Body of pancreas (tissue), 4 donors: ENCODE results near the gene C11orf16. TPM values are rescaled to one million over a fixed set of nuclear protein-coding genes. Genes with fewer than 3 reads are reported as not detected.

Experiments
- ATAC-seq: fragments of 150-250 bp; one replicate; pipeline ENCODE4 v1.9.1; 2016
- DNase-seq, 4 donors: peaks; one replicate each; pipeline ENCODE4 v3.0.0-alpha.2; 2019
- H3K27ac ChIP-seq, 4 donors: fragments of 200-600 bp; sonication (generic); 1 replicate in 3 of 4; 2 replicates in 1 of 4; pipeline versions ENCODE4 v1.5.1 to v1.6.1; 2016 to 2019; ENCODE audit warnings: mild to moderate bottlenecking in 1 of 4, mixed read lengths in 1 of 4, moderate library complexity in 1 of 4
- H3K27me3 ChIP-seq, 2 donors: fragments of 200-600 bp; sonication (generic); one replicate each; pipeline ENCODE4 v1.6.0; 2016; ENCODE audit warnings: mild to moderate bottlenecking in 1 of 2
- H3K36me3 ChIP-seq, 2 donors: fragments of 200-600 bp; sonication (generic); replicated peaks in 1 of 2; 2 replicates each; pipeline ENCODE4 v1.5.1; 2016; ENCODE audit warnings: low read depth in 2 of 2; ENCODE audit not compliant: insufficient read depth in 1 of 2
- H3K4me1 ChIP-seq: fragments of 200-600 bp; sonication (generic); one replicate; pipeline ENCODE4 v1.6.0; 2016
- H3K4me3 ChIP-seq, 2 donors: fragments of 200-600 bp; sonication (generic); 1 replicate in 1 of 2; 2 replicates in 1 of 2; pipeline ENCODE4 v1.5.1; 2016 to 2019
- H3K9me3 ChIP-seq, 3 donors: fragments of 200-600 bp; sonication (generic); 1 replicate in 2 of 3; 2 replicates in 1 of 3; pipeline ENCODE4 v1.5.1; 2016
- CTCF ChIP-seq, 7 experiments: fragments of 450-650 bp in 4 of 7; fragments of 200-600 bp in 3 of 7; sonication (generic) in 3 of 7; IDR thresholded peaks; one replicate each; pipeline ENCODE4 v1.5.1; 2016 to 2019; ENCODE audit warnings: antibody characterized with exemption in 7 of 7
- POLR2A ChIP-seq, 3 donors: fragments of 450-650 bp; IDR thresholded peaks; one replicate each; pipeline ENCODE4 v1.6.1; 2016; ENCODE audit warnings: antibody characterized with exemption in 3 of 3, mild to moderate bottlenecking in 2 of 3
- WGBS, 2 donors: methylation state at CpG; one replicate each; pipeline ENCODE4 v1.1.5; 2017; 5-methylcytosine and 5-hydroxymethylcytosine counted together
- intact Hi-C: fragments of 100-400 bp; cut with DNase I; formaldehyde crosslinking; loops from one replicate; pipeline ENCODE4 v1.15.1; 2023
- total RNA-seq, 2 donors: library from RNA; depleted of rRNA; stranded (reverse); fragments of >200 nt; gene quantifications; one replicate each; pipeline ENCODE4 v1.1.0, GENCODE V29; 2016

C11orf16 gene
- total RNA-seq, 2 donors from 2014 or later = not detected

GRCh38 chr11:8911029-8911823 lies 21.5 kb downstream of the C11orf16 start, which contains the start of gene AKIP1:
Gene AKIP1, plus strand, starts transcription at chr11:8911189. Its CDS starts 261 bp downstream, at chr11:8911450.
- peaks cover 33% of the 10 kb centered on the region for H3K4me1 ChIP-seq
- peak within 1 kb of the TSS; percentile 51 to 89 (median 70) for H3K27ac ChIP-seq
- DNase-seq (peak; percentile 91 to 95 (median 94)), ATAC-seq (peak; percentile 94)
- H3K27me3 ChIP-seq = no peaks in the 10 kb centered on the region
- TF ChIP-seq POLR2A (IDR thresholded peaks at IDR 0.05) (peak in 2 of 3 donors; percentile 61 to 68), CTCF (IDR thresholded peaks at IDR 0.05) (no peak)
- no peaks in the 10 kb centered on the region for H3K9me3 ChIP-seq
- intact Hi-C loops = no loop called here
- H3K36me3 ChIP-seq = peaks cover 0 to 1% of the 10 kb centered on the region in 2 donors
- 0 to 1% methylated on average over 5 to 64 of the region's 68 CpGs for WGBS, 2 donors
- H3K4me3 ChIP-seq = peak within 1 kb of the TSS; percentile 46 to 69

- intact Hi-C loops = no loop called here
- peak overlapping the region in 1 of 4 donors; percentile 51 for H3K27ac ChIP-seq
- peak overlapping the region; percentile 46 to 69 for H3K4me3 ChIP-seq
- no peak for TF ChIP-seq CTCF (IDR thresholded peaks at IDR 0.05)
- no peak for TF ChIP-seq POLR2A (IDR thresholded peaks at IDR 0.05)
- 0 to 2% methylated on average over 1 to 19 of the region's 19 CpGs for WGBS, 2 donors
- DNase-seq (no peak), ATAC-seq (peak; percentile 18)
- H3K4me1 ChIP-seq = peaks cover 33% of the 10 kb centered on the region
- H3K9me3 ChIP-seq = no peaks in the 10 kb centered on the region
- H3K27me3 ChIP-seq = no peaks in the 10 kb centered on the region
- H3K36me3 ChIP-seq = peaks cover 0 to 1% of the 10 kb centered on the region in 2 donors
These were observed 22.1 kb downstream of the C11orf16 start for GRCh38 chr11:8910649-8911026.

GRCh38 chr11:8908099-8908498 lies 24.6 kb downstream of the C11orf16 start:
- Histone ChIP-seq H3K4me1 (peaks cover 19% of the 10 kb centered on the region), H3K27me3 (no peaks in the 10 kb centered on the region), H3K27ac (no peak overlapping the region), H3K4me3 (no peak overlapping the region), H3K9me3 (no peaks in the 10 kb centered on the region), H3K36me3 (no peaks in the 10 kb centered on the region)
- TF ChIP-seq POLR2A (IDR thresholded peaks at IDR 0.05) = no peak
- no peak for TF ChIP-seq CTCF (IDR thresholded peaks at IDR 0.05)
- intact Hi-C loops = no loop called here
- no peak for ATAC-seq
- no peak for DNase-seq

- ATAC-seq (no peak), DNase-seq (no peak)
- H3K27me3 ChIP-seq = no peaks in the 10 kb centered on the region
- no peak overlapping the region for H3K4me3 ChIP-seq
- intact Hi-C loops = no loop called here
- H3K4me1 ChIP-seq = peaks cover 15% of the 10 kb centered on the region
- WGBS, 2 donors = 68 to 76% methylated on average over 1 of the region's 1 CpG
- H3K27ac ChIP-seq = no peak overlapping the region
- H3K36me3 ChIP-seq = no peaks in the 10 kb centered on the region
- H3K9me3 ChIP-seq = no peaks in the 10 kb centered on the region
- no peak for TF ChIP-seq CTCF (IDR thresholded peaks at IDR 0.05)
- TF ChIP-seq POLR2A (IDR thresholded peaks at IDR 0.05) = no peak
These were observed 25.6 kb downstream of the C11orf16 start for GRCh38 chr11:8907116-8907515.
